T-helper 22 cell (primary cell): ENCODE results near the gene N4BP3.

ENCODE experiments used
- DNase-seq: peaks from one replicate; pipeline ENCODE4 v3.0.0-alpha.2; 2020; ENCODE audit warnings: low read depth

The N4BP3 gene

DNA sequence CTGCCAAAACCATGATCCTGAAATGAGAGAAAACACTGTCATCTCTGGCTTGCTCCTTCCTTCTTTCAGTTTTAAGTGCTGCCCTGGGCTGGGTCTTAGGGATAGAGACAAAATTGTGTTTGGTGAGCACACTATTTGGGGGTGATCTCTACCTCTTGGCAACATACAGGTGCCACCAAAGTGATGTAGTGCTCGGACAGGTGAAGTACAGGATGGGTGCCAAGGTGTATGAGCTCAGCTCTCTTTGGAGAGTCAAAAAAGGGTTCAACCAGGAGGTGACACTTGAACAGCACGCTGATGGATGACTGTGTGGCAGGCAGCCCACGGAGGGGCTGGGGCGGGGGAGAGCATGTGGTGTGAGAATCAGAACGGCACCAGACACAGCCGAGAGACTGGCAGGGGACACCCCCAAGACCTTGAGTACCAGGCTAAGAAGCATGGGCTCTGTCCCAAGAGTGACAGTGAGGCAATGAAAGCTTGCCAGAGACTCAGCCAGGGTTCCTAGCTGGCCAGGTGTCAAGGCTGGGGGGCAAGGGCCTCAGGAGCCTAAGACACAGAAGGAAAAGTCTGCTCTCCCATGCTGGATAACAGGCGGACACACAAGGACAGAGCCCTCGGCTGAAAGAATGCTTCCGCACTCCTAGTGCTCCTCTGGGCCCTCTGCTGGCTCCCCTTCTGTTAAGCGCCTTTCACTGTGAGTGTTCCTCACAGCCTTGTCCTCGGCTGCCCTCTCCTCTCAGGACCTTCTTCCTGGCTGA, 37.8 kb downstream of the N4BP3 start:
- no peak for DNase-seq

GRCh38 chr5:178152491-178153444, 39.4 kb downstream of the N4BP3 start:
- no peak for DNase-seq

GRCh38 chr5:178153530-178154340, 40.4 kb downstream of the N4BP3 start, which contains the start of gene NHP2:
TSS of gene NHP2 (minus strand) at chr5:178153885. CDS start at chr5:178153817, 68 bp downstream.
- DNase-seq: peak; percentile 94

DNA sequence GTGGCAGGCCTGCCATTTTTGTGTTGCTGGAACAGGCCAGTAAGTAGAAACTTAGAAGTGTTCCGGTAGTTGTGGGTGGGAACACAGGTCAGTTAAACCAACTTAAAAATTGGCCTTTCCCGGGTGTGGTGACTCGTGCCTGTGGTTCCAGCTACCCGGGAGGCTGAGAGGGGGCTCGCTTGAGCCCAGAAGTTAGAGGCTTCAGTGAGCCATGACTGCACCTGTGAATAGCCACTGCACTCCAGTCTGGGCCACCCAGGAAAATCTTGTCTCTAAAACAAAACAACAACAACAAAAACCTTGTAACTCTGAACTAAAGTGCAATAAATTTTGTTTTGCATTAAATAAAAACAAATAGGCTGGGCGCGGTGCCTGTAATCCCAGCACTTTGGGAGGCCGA, 41.7 kb downstream of the N4BP3 start:
- DNase-seq: no peak

DNA sequence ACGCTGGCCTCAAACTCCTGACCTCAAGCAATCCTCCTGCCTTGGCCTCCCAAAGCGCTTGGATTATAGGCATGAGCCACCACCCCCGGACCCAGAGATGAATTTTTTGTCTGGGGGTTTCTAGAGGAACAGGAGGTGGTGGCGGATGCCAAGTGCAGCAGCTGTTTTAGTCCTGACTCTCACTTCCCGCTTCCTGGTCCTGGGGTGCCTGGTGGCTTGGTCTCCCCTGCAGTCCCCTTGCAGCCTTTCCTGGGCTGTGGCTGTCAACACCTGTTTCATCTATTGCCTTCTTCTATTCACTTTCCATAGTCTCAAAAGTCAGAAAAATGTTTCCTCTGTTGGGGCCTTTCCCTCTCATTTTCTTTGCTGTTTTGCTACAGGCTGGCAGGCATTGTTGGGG, 46.8 kb downstream of the N4BP3 start:
- no peak for DNase-seq

- no peak for DNase-seq
Measured at GRCh38 chr5:178162481-178162880, 49.1 kb downstream of the N4BP3 start.

DNA sequence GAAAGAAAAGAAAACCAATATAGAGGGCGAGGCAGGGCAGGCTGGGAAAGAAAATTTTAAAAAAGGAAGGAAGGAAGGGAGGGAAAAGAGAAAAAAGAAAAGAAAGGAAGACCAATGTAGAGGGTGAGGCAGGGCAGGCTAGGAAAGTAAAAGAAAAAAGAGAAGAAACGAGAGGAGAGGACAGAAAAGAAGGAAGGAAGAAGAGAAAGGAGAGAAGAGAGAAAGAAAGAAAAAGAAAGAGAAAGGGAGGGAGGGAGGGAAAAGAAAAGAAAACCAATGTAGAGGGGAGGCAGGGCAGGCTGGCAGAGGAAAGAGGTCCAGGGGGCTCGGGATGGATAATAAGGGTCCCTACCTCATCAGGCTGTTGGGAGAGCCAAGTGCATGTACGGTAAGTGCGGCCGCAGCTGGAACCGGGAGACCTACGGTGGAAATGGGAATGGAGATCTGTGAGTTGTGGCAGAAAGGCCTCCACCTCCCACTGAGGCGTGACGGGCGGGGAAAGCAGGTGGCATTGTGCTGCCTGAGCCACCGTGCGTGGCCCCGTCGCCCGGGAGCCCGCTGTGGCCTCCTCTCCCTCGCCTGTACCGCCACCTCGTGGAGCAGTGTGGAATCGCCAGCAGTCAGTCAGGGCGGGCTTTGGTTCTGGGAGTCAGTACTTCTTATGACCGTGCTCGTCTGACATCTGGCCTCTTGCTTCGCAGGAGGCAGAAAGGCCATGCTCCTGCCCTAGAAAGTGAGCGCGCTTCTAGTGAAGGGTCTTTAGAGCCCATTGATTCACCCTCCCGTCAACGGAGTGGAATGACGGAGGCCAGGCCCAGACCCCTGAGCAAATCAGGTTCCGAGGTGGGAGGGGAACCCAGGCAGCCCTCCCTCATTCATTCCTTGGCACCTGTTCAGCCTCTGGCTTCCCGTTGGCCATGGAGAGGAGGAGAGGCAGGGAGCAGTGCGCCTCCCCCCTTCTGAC, 50.7 kb downstream of the N4BP3 start:
- peak; percentile 66 for DNase-seq

DNA sequence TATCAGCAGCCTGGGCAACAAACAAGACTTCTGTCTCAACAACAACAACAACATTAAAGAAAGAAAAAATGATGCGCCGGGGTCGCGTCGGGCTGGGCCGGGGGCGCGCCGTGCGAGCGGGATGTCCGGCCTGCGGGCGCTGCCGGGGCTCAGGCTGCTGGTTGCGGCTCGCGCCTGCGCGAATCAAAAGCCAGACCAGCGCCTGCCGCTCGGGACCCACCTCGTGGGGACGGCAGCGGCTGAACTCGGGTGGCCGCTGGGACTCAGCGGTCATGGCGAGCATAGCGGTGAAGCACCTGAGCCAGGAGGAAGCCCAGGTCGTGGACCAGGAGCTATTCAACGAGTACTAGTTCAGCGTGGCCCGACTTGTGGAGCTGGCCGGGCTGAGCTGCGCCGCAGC, 52.2 kb downstream of the N4BP3 start:
- no peak for DNase-seq

DNA sequence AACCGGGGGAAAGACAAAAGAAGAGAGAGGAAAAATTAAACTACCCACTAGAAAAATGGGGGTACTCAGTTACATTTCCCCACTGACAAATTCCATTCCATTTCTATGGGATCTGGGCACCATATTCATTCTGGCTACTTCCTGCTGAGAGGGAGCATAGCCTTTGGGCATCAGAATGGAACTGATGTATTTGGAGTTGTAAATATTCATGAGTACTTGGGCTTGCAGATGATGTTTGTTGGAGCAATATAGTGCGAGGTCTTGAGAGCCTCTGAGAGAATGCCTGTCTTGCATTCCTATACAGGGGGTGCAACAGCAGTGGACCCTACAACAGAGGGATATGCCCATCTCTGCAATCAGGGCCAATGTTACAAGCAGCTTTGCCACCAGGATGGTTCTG, 57.1 kb downstream of the N4BP3 start:
- DNase-seq: no peak

DNA sequence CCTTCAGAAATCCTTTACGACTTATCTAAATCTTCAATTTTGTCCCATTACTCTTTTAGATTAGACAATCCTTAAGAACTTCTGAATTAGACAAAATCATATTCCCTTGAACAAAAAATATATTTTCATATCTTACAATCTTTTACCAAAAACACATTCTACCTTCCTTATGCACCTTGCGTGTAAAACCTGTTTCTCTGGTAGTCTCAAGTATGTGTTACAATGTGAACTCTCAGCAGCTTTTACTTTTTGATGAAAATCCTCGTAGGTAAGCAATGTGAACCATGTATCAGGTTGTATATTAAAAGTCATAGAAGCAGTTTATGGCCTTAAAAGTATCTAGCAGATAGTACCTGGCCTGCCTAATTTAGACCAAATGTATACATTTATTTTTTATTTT, 61.1 kb downstream of the N4BP3 start:
- no peak for DNase-seq
